Skeletal muscle tissue (tissue), 4 donors: ENCODE data around the gene ABCA7. TPM values are rescaled to one million over a fixed set of nuclear protein-coding genes. Genes with fewer than 3 reads are reported as not detected.

ENCODE experiments used
- H3K27ac ChIP-seq: one replicate; pipeline ENCODE4 v1.7.0; 2013; ENCODE audit warnings: mild to moderate bottlenecking, low read depth, low read length, inconsistent platforms
- H3K27me3 ChIP-seq, 3 donors: one replicate each; pipeline ENCODE4 v1.7.0; 2013; ENCODE audit warnings: low read length in 3 of 3; ENCODE audit not compliant: control insufficient read depth in 3 of 3, insufficient read depth in 3 of 3
- H3K36me3 ChIP-seq, 3 donors: one replicate each; pipeline ENCODE4 v1.7.0; 2013; ENCODE audit warnings: low read length in 3 of 3; ENCODE audit not compliant: control insufficient read depth in 3 of 3, insufficient read depth in 3 of 3
- H3K4me1 ChIP-seq, 3 donors: one replicate each; pipeline ENCODE4 v1.7.0; 2013; ENCODE audit warnings: low read length in 3 of 3, mild to moderate bottlenecking in 3 of 3; ENCODE audit not compliant: control insufficient read depth in 3 of 3, insufficient read depth in 3 of 3
- H3K4me3 ChIP-seq, 3 donors: one replicate each; pipeline ENCODE4 v1.7.0; 2013; ENCODE audit warnings: low read length in 3 of 3
- H3K9ac ChIP-seq, 3 donors: one replicate each; pipeline ENCODE4 v1.7.0; 2013; ENCODE audit warnings: low read length in 3 of 3, mild to moderate bottlenecking in 3 of 3, moderate library complexity in 2 of 3, low read depth in 1 of 3
- H3K9me3 ChIP-seq, 3 donors: one replicate each; pipeline ENCODE4 v1.7.0; 2013; ENCODE audit warnings: low read length in 3 of 3; ENCODE audit not compliant: control insufficient read depth in 3 of 3
- total RNA-seq: library from RNA; depleted of rRNA; stranded (reverse); fragments of >200 nt; gene quantifications from one replicate; pipeline ENCODE4 v1.2.3, GENCODE V29; 2014
- donor health status: Osteomylitis.

ABCA7 gene
- total RNA-seq, 1 donor from 2014 or later = 6.8 TPM

DNA sequence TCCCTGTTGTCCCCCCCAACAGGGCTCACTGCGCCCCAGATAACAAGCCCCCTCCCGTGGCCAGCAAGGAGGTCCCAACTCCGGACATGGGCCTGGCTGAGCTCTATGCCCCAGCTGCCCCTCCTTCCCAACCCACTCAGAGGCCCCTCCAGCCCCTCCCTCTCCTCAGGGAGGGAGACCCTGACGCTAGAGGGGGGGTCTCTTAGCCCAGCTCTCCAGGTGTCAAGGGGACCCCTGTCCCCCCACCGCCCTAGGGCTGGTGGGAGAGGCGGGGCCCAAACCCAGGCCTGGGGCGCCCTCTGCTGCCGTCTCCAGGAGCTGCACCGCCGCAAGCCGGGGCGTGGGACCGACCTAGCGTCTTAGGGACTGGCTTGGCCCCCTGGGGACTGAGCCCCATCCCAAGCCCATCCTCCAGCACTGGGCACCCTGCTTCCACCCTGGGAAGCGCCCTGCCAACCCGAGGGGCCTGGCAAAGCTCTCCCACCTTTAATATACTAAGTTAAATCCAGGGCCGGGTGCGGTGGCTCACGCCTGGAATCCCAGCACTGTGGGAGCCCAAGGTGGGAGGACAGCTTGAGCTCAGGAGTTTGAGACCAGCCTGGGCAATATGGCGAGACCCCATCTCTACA is 38.3 kb upstream of the ABCA7 start:
- no peaks in the 10 kb centered on the region for H3K36me3 ChIP-seq
- H3K27ac ChIP-seq = no peak overlapping the region
- H3K9ac ChIP-seq = no peak overlapping the region
- H3K4me3 ChIP-seq = no peak overlapping the region
- H3K27me3 ChIP-seq = peaks cover 45 to 64% (median 61%) of the 10 kb centered on the region in 3 donors
- H3K4me1 ChIP-seq = peaks cover 0 to 6% (median 0%) of the 10 kb centered on the region in 3 donors
- no peaks in the 10 kb centered on the region for H3K9me3 ChIP-seq

GRCh38 chr19:1002600-1002999 is 37.3 kb upstream of the ABCA7 start:
- no peak overlapping the region for H3K4me3 ChIP-seq
- H3K27ac ChIP-seq = no peak overlapping the region
- no peaks in the 10 kb centered on the region for H3K9me3 ChIP-seq
- H3K4me1 ChIP-seq = peaks cover 0 to 6% (median 0%) of the 10 kb centered on the region in 3 donors
- no peak overlapping the region for H3K9ac ChIP-seq
- no peaks in the 10 kb centered on the region for H3K36me3 ChIP-seq
- peaks cover 38 to 56% (median 54%) of the 10 kb centered on the region in 3 donors for H3K27me3 ChIP-seq

DNA sequence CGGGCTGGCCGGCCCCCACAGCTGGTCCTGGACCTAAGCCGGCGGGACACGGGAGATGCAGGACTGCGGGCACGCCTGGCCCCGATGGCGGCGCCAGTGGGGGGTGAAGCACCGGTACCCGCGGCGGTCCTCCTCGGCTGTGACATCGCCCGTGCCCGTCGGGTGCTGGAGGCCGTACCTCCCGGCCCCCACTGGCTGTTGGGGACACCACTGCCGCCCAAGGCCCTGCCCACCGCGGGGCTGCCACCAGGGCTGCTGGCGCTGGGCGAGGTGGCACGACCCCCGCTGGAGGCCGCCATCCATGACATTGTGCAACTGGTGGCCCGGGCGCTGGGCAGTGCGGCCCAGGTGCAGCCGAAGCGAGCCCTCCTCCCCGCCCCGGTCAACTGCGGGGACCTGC is 36.6 kb upstream of the ABCA7 start:
- H3K27ac ChIP-seq = no peak overlapping the region
- peaks cover 32 to 49% (median 47%) of the 10 kb centered on the region in 3 donors for H3K27me3 ChIP-seq
- H3K4me3 ChIP-seq = no peak overlapping the region
- no peak overlapping the region for H3K9ac ChIP-seq
- H3K4me1 ChIP-seq = peaks cover 0 to 6% (median 0%) of the 10 kb centered on the region in 3 donors
- no peaks in the 10 kb centered on the region for H3K36me3 ChIP-seq
- H3K9me3 ChIP-seq = no peaks in the 10 kb centered on the region

DNA sequence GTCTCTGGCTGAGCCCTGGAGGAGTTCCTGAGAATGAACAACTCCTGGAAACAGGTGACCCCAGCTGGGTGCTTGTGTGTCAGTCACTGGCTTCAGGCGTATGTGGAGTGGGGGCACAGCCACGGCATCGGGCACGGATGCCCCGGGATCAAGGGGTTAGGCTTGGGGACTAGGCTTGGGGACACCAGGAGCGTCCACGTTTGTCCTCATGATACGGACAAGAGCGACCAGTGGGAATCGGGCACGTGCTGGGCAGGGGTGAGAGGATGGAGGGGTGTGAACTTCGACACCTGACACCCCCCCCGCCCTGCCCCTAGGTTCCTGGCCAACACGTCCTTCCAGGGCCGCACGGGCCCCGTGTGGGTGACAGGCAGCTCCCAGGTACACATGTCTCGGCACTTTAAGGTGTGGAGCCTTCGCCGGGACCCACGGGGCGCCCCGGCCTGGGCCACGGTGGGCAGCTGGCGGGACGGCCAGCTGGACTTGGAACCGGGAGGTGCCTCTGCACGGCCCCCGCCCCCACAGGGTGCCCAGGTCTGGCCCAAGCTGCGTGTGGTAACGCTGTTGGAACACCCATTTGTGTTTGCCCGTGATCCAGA is 35.6 kb upstream of the ABCA7 start:
- H3K36me3 ChIP-seq = peaks cover 0 to 2% (median 0%) of the 10 kb centered on the region in 3 donors
- H3K4me1 ChIP-seq = peaks cover 0 to 6% (median 0%) of the 10 kb centered on the region in 3 donors
- H3K9ac ChIP-seq = no peak overlapping the region
- peaks cover 23 to 39% (median 38%) of the 10 kb centered on the region in 3 donors for H3K27me3 ChIP-seq
- H3K27ac ChIP-seq = no peak overlapping the region
- H3K9me3 ChIP-seq = no peaks in the 10 kb centered on the region
- no peak overlapping the region for H3K4me3 ChIP-seq

GRCh38 chr19:1004803-1005664 is 34.9 kb upstream of the ABCA7 start:
- H3K4me3 ChIP-seq = no peak overlapping the region
- no peaks in the 10 kb centered on the region for H3K9me3 ChIP-seq
- H3K36me3 ChIP-seq = peaks cover 0 to 7% (median 3%) of the 10 kb centered on the region in 3 donors

GRCh38 chr19:1006711-1007398 is 33.1 kb upstream of the ABCA7 start:
- no peaks in the 10 kb centered on the region for H3K9me3 ChIP-seq
- H3K27ac ChIP-seq = no peak overlapping the region

More at GRCh38 chr19:1004803-1005664, 34.9 kb upstream of the ABCA7 start:
- no peak overlapping the region for H3K9ac ChIP-seq
- peaks cover 0 to 6% (median 0%) of the 10 kb centered on the region in 3 donors for H3K4me1 ChIP-seq
- no peak overlapping the region for H3K27ac ChIP-seq
- H3K27me3 ChIP-seq = peaks cover 20 to 36% (median 35%) of the 10 kb centered on the region in 3 donors

DNA sequence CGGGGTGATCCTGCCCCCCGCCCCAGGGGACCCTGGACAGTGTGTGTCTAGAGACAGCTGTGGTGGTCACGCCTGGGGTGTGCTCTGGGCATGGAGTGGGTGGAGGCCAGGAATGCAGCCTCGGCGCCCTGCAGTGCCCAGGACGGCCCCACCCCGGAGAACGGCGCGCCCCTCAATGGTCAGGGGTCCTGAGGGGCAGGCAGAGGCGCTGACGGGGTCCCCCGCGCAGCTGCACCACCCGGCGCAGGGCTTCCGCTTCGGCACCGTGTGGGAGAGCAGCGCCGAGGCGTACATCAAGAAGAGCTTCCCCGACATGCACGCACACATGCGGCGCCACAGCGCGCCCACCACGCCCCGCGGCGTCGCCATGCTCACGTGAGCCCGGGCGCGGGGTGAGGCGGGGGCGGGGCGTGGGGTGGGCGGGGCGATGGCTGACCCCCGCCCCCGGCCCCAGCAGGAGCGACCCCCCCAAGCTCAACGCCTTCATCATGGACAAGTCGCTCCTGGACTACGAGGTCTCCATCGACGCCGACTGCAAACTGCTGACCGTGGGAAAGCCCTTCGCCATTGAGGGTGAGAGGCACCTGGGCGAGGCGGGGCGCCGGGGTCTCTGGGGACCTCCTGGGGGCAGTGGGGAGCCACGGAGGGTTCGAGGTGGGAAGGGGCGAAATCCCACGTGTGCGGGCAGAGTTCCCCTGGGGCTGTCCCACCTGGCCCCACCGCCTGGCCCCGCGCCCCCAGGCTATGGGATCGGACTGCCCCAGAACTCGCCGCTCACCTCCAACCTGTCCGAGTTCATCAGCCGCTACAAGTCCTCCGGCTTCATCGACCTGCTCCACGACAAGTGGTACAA is 32.3 kb upstream of the ABCA7 start:
- Histone ChIP-seq H3K4me3 (no peak overlapping the region), H3K9ac (no peak overlapping the region), H3K4me1 (no peaks in the 10 kb centered on the region), H3K9me3 (no peaks in the 10 kb centered on the region), H3K36me3 (peaks cover 3 to 22% (median 9%) of the 10 kb centered on the region in 3 donors), H3K27ac (no peak overlapping the region), H3K27me3 (peaks cover 10 to 19% (median 14%) of the 10 kb centered on the region in 3 donors)

More at GRCh38 chr19:1006711-1007398, 33.1 kb upstream of the ABCA7 start:
- H3K4me1 ChIP-seq = no peaks in the 10 kb centered on the region
- H3K27me3 ChIP-seq = peaks cover 14 to 23% (median 18%) of the 10 kb centered on the region in 3 donors
- no peak overlapping the region for H3K9ac ChIP-seq
- H3K36me3 ChIP-seq = peaks cover 3 to 19% (median 9%) of the 10 kb centered on the region in 3 donors
- no peak overlapping the region for H3K4me3 ChIP-seq

DNA sequence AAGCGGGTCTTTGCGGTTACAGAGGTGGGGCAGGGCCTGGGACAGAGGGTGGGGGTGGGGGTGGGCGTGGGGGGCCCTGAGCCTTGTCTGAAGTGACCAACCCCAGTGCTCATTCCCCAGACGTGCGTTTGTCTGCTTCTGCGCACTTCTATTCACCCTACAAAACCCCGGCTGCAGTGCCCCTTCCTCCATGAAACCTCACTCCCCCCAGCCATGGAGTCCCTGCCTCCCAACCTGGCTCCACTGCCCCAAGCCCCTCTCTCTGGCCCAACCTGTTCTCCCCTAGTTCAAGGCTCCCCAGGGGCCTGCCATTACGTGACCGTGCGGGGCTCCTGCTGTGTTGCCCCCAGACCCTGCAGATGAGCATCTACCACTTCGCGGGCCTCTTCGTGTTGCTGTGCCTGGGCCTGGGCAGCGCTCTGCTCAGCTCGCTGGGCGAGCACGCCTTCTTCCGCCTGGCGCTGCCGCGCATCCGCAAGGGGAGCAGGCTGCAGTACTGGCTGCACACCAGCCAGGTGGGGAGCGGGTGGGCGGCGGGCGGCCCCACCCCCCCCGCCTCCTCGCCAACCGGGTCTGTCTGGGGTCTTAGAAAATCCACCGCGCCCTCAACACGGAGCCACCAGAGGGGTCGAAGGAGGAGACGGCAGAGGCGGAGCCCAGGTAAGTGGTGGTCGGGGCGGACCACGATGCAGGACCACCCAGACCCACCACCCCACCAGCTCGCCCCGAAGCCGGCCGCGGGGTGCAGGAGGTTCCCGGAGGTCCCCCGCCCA is 31.5 kb upstream of the ABCA7 start:
- Histone ChIP-seq H3K9ac (no peak overlapping the region), H3K27me3 (peaks cover 6 to 11% (median 8%) of the 10 kb centered on the region in 3 donors), H3K36me3 (peaks cover 10 to 28% (median 15%) of the 10 kb centered on the region in 3 donors), H3K4me3 (no peak overlapping the region), H3K4me1 (no peaks in the 10 kb centered on the region), H3K27ac (no peak overlapping the region), H3K9me3 (no peaks in the 10 kb centered on the region)
